GM18858 (cell line): ENCODE measurements around the gene EYA2.

Source experiments
- ATAC-seq: cut with Tn5 transposase; IDR thresholded peaks from one replicate; pipeline ENCODE4 v1.9.1; 2021; ENCODE audit not compliant: unreplicated experiment

Gene EYA2

GRCh38 chr20:47097691-47098622 lies 203.3 kb downstream of the EYA2 start:
- ATAC-seq = no peak

- ATAC-seq = no peak
Measured at GRCh38 chr20:47099093-47099492, 204.4 kb downstream of the EYA2 start.

GRCh38 chr20:47099825-47100441 lies 205.3 kb downstream of the EYA2 start:
- ATAC-seq = no peak

DNA sequence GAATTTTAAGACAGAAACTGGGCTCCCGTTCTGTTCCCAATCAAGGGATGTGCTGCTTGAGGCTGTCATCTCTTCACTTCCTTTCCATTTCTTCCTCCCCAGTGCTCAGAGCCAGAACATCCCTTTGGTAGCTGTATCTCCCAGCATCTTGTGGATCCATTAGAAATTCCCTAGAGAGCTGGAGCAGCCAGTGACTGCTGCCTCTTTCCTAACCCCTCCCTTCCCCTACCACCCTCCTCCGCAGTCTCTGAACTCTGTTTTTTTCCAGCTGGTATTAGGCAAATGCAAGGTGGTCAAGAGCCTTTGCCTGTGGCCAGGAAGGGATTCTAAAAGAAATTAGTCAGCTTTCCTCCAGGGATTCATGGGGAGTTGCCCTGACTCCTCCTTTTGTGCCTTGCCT lies 208.0 kb downstream of the EYA2 start:
- no peak for ATAC-seq

- ATAC-seq = no peak
Measured at GRCh38 chr20:47106786-47107185, 212.1 kb downstream of the EYA2 start.

GRCh38 chr20:47108994-47109393 lies 214.4 kb downstream of the EYA2 start:
- no peak for ATAC-seq

DNA sequence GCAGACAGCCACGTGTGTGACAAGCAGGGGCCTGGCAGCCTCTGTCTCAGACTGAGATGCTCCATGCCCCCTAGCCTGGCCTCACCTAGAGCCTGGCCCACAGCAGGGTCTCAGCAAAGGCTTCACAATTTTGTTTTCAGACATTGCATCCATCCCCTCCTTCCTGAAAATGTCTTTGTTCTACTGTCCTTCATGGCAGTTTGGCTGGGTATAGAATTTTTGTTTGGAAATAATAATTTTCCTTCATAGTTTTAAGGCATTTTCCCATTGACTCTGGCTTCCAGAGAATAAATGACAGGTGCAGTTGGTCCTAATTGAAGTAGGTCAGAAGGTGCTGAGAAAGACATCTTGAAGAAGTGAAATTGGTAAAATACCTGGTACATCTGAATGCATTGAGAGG lies 216.2 kb downstream of the EYA2 start:
- no peak for ATAC-seq

- no peak for ATAC-seq
Measured at GRCh38 chr20:47111576-47111975, 216.9 kb downstream of the EYA2 start.

GRCh38 chr20:47113362-47114109 lies 218.9 kb downstream of the EYA2 start:
- no peak for ATAC-seq

DNA sequence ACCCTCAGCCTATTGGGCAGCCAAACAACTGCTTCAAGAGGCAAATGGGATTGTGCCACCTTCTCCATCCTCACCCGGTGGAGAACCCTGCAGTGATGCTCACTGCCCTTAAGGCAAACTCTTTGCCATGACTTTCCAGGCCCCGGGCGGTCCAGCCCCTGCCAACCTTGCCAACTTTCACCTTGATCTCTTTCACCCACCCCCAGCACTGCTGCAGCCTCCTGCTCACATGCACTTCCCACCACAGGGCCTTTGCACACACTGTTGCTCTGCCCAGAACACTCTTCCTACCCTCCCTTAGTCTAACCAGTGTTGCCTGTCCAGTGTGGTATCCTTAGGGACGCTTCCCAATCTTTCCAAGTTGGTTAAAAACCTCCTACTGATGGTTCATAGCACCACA lies 221.1 kb downstream of the EYA2 start:
- ATAC-seq = no peak

DNA sequence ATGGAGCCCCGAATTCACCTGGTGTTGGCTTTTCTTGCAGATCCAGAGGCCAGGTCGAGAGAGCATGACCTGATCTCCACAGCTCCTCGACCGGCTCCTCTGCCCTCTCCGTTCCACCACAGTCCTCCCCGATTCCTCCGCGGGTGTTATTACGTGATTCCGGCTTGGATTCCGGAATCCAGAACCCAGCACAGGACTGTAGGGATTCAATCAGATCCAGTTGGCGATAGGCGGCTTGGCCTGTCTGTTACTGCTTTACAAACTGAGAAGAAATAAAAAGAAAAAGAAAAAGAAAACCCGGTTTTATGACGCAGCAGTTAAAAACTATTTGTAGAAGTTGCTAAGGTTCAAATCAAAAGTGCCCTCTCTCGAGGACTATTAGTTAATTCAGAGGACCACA lies 222.7 kb downstream of the EYA2 start:
- no peak for ATAC-seq

- ATAC-seq = no peak
Measured at GRCh38 chr20:47117773-47118172, 223.1 kb downstream of the EYA2 start.

GRCh38 chr20:47118206-47118605 lies 223.6 kb downstream of the EYA2 start:
- no peak for ATAC-seq

GRCh38 chr20:47118641-47119040 lies 224.0 kb downstream of the EYA2 start:
- no peak for ATAC-seq

- no peak for ATAC-seq
Measured at GRCh38 chr20:47120346-47120936, 225.8 kb downstream of the EYA2 start.

GRCh38 chr20:47122560-47122959 lies 227.9 kb downstream of the EYA2 start:
- ATAC-seq = no peak

DNA sequence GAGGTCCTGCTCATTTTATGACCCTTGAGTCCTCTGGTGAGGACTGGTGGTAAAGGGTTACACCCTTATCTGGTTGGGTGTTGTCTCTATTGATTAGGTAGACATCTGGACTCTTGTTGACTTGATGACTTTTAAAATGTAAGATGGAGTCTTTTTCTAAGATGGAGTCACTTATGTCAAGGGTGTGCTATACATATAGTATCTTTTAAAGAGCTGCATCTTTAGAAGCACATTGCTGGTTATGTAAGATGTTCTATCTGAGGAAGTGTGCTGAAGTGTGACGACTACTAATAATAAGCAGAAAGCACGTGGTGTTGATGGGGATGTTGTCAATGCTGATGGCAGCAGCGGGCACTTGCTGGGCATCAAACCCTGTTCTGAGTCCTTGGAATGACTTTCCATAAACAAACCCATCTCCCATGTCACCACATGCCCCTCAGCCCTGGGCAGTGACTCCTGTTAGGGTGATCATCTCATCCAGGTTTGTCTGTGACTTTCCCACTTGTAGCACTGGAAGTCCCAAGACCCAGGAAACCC lies 229.6 kb downstream of the EYA2 start:
- ATAC-seq = no peak

GRCh38 chr20:47125508-47125757 lies 230.8 kb downstream of the EYA2 start:
- ATAC-seq = no peak

- no peak for ATAC-seq
Measured at GRCh38 chr20:47125758-47126591, 231.3 kb downstream of the EYA2 start.

GRCh38 chr20:47126709-47127108 lies 232.1 kb downstream of the EYA2 start:
- ATAC-seq = no peak
